Measurements from ENCODE around the gene NUCB2.

DNA sequence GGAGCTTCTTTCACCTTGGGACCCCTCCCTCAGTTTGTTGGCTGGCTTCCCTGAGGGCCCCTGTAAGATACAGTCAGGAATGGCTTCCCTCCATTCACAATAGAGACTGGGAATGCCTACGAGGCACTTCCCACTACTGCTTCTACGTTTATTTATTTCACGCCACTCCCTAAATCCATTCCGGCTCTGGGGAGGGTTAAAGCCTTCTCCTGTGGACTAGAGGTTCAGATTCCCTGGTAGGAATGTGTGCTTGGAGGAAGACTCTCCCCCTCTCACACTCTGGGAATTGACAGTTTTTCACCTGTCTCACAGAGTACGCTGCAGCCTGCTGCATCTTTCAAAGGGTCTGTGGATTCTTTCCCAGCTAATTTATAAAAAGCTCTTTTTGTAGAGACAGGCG lies 3.3 kb upstream of the NUCB2 start:
- TF ChIP-seq CTCF (conservative IDR thresholded peaks at IDR 0.05; ENCODE audit: low read depth, low read length) = no peak
- TF ChIP-seq EZH2 (IDR thresholded peaks at IDR 0.05; ENCODE audit: borderline replicate concordance, low read depth, low read length, poor library complexity, severe bottlenecking) = no peak
